ENCODE results near the gene FSTL5. TPM values are rescaled to one million over a fixed set of nuclear protein-coding genes. Genes with fewer than 3 reads are reported as not detected.

FSTL5 gene
- total RNA-seq, 1 experiment from 2014 or later, result 29.4 TPM

GRCh38 chr4:161815841-161816240 is 348.0 kb downstream of the FSTL5 start:
- Histone ChIP-seq H3K4me2 (no peak overlapping the region), H3K27ac (no peak overlapping the region), H4K20me1 (ENCODE audit: insufficient read depth) (no peaks in the 10 kb centered on the region), H3K4me1 (replicated peaks; ENCODE audit: insufficient read depth) (no peaks in the 10 kb centered on the region), H3K79me2 (ENCODE audit: low read depth) (no peaks in the 10 kb centered on the region), H2AFZ (no peak overlapping the region), H3K9me2 (ENCODE audit: insufficient read depth) (no peaks in the 10 kb centered on the region), H3K36me3 (ENCODE audit: low read depth) (no peaks in the 10 kb centered on the region), H3F3A (ENCODE audit: insufficient read depth, low read depth) (no peaks in the 10 kb centered on the region), H3K9me3 (ENCODE audit: insufficient read depth, low read depth) (no peaks in the 10 kb centered on the region), H3K4me3 (no peak overlapping the region), H3K27me3 (ENCODE audit: insufficient read depth, low read depth) (no peaks in the 10 kb centered on the region)
- no peak for DNase-seq
- no peak for TF ChIP-seq EZH2 (IDR thresholded peaks at IDR 0.05; ENCODE audit: low read depth)
- no peak for TF ChIP-seq CTCF (conservative IDR thresholded peaks at IDR 0.05)
- POLR2A ChIA-PET (ENCODE audit: unreplicated experiment), result no interaction called here
- no TSS peak for BruUV-seq (replicated peaks)
- intact Hi-C loops (cut with micrococcal nuclease; ENCODE audit: unreplicated experiment), result no loop called here
- CTCF ChIA-PET, result no interaction called here

GRCh38 chr4:161813889-161814288 is 349.9 kb downstream of the FSTL5 start:
- TF ChIP-seq EZH2 (IDR thresholded peaks at IDR 0.05; ENCODE audit: low read depth) (no peak), CTCF (conservative IDR thresholded peaks at IDR 0.05) (no peak)
- Histone ChIP-seq H3K9me2 (ENCODE audit: insufficient read depth) (no peaks in the 10 kb centered on the region), H2AFZ (no peak overlapping the region), H3K27me3 (ENCODE audit: insufficient read depth, low read depth) (no peaks in the 10 kb centered on the region), H3F3A (ENCODE audit: insufficient read depth, low read depth) (no peaks in the 10 kb centered on the region), H3K4me2 (no peak overlapping the region), H3K79me2 (ENCODE audit: low read depth) (no peaks in the 10 kb centered on the region), H3K36me3 (ENCODE audit: low read depth) (no peaks in the 10 kb centered on the region), H3K4me3 (no peak overlapping the region), H4K20me1 (ENCODE audit: insufficient read depth) (no peaks in the 10 kb centered on the region), H3K9me3 (ENCODE audit: insufficient read depth, low read depth) (no peaks in the 10 kb centered on the region), H3K27ac (no peak overlapping the region), H3K4me1 (replicated peaks; ENCODE audit: insufficient read depth) (no peaks in the 10 kb centered on the region)
- intact Hi-C loops (cut with micrococcal nuclease; ENCODE audit: unreplicated experiment), result no loop called here
- CTCF ChIA-PET, result no interaction called here
- no peak for DNase-seq
- no TSS peak for BruUV-seq (replicated peaks)
- POLR2A ChIA-PET (ENCODE audit: unreplicated experiment), result no interaction called here

GRCh38 chr4:161813389-161813788 is 350.4 kb downstream of the FSTL5 start:
- TF ChIP-seq CTCF (conservative IDR thresholded peaks at IDR 0.05) (no peak), EZH2 (IDR thresholded peaks at IDR 0.05; ENCODE audit: low read depth) (no peak)
- Histone ChIP-seq H3K27me3 (ENCODE audit: insufficient read depth, low read depth) (no peaks in the 10 kb centered on the region), H3K79me2 (ENCODE audit: low read depth) (no peaks in the 10 kb centered on the region), H4K20me1 (ENCODE audit: insufficient read depth) (no peaks in the 10 kb centered on the region), H3F3A (ENCODE audit: insufficient read depth, low read depth) (no peaks in the 10 kb centered on the region), H3K4me2 (no peak overlapping the region), H3K4me1 (replicated peaks; ENCODE audit: insufficient read depth) (no peaks in the 10 kb centered on the region), H3K9me3 (ENCODE audit: insufficient read depth, low read depth) (no peaks in the 10 kb centered on the region), H3K4me3 (no peak overlapping the region), H3K9me2 (ENCODE audit: insufficient read depth) (no peaks in the 10 kb centered on the region), H2AFZ (no peak overlapping the region), H3K36me3 (ENCODE audit: low read depth) (no peaks in the 10 kb centered on the region), H3K27ac (no peak overlapping the region)
- CTCF ChIA-PET, result no interaction called here
- intact Hi-C loops (cut with micrococcal nuclease; ENCODE audit: unreplicated experiment), result no loop called here
- DNase-seq, result no peak
- POLR2A ChIA-PET (ENCODE audit: unreplicated experiment), result no interaction called here
- no TSS peak for BruUV-seq (replicated peaks)
